Type B pancreatic cell (in vitro differentiated cells): Measurements from ENCODE around the gene POLH. TPM values are rescaled to one million over a fixed set of nuclear protein-coding genes. Genes with fewer than 3 reads are reported as not detected.

ENCODE experiments used
- DNase-seq: peaks from one replicate; pipeline ENCODE4 v3.0.0; 2021; ENCODE audit warnings: mixed read lengths; ENCODE audit not compliant: unreplicated experiment; ENCODE audit errors: extremely low spot score
- H3K27ac Mint-ChIP-seq: 2 replicates; pipeline ENCODE4 v1.8.0; 2021; ENCODE audit warnings: mild to moderate bottlenecking, mixed read lengths
- H3K27me3 Mint-ChIP-seq: 2 replicates; pipeline ENCODE4 v1.8.0; 2021; ENCODE audit warnings: mixed read lengths
- H3K36me3 Mint-ChIP-seq: 2 replicates; pipeline ENCODE4 v1.8.0; 2021; ENCODE audit warnings: mixed read lengths
- H3K4me1 Mint-ChIP-seq: one replicate; pipeline ENCODE4 v1.8.0; 2021; ENCODE audit warnings: mixed read lengths; ENCODE audit not compliant: unreplicated experiment
- H3K4me3 Mint-ChIP-seq: 2 replicates; pipeline ENCODE4 v1.8.0; 2021; ENCODE audit warnings: mild to moderate bottlenecking, mixed read lengths
- H3K9me3 Mint-ChIP-seq: 2 replicates; pipeline ENCODE4 v1.8.0; 2021; ENCODE audit warnings: mixed read lengths
- total RNA-seq: library from RNA; stranded (reverse); gene quantifications from 2 replicates; pipeline ENCODE4 v1.2.1, GENCODE V29; 2021; ENCODE audit warnings: low replicate concordance
- TF ChIP-seq, protein P1 (sequence below): fragments of 200-600 bp; sonication (generic); conservative IDR thresholded peaks from 2 replicates; pipeline ENCODE4 v1.5.0; 2021; ENCODE audit warnings: antibody characterized with exemption, mild to moderate bottlenecking

POLH gene
- total RNA-seq, 1 donor from 2014 or later: 33.2 TPM

DNA sequence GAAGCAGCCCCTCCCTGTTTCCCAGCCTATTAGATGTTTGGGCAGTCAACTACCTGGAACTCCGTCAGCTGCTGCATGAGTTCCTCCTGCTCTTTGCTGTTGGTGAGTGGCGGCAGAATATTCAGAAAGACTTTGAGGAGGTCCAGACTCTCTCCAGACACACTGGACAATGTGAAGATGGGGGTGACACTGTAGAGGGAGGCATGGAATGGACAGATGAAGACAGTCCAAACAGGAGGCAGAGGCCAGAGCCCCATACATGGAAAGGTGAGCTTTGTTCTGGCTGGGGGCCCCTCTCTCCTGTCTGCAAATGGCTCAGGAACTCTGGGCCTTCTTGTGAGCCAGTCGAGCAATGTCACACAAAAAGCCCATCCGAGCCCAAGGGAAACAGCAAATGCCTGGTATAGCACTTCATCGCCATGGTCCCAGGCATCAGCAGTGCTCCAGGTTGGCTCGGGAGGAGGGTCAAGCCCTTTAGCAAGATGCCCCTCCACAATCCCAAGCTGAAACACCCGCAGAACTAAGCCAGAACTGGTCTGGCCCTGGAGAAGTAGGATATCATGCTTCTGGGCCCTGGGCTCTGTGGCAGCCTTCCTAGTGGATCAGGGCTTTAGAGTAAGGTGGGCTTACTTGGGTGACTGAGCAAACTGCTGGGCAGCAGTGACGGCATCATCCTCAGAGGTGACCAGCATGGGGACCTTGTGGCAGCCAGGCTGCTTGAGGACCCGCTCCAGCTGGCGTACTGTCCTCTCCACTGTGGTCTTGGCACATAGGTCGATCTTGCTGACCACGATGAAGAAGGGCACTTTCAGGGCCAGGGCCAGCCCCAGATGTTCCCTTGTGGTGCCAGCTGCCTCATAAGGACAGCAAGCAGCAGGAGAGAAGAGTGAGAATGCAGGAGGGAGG, 48.1 kb downstream of the POLH start:
- Mint-ChIP-seq H3K27me3 (no peaks in the 10 kb centered on the region), H3K36me3 (peaks cover 26% of the 10 kb centered on the region), H3K4me3 (no peak overlapping the region), H3K27ac (no peak overlapping the region), H3K9me3 (no peaks in the 10 kb centered on the region), H3K4me1 (peaks cover 17% of the 10 kb centered on the region)
- TF ChIP-seq, protein P1, sequence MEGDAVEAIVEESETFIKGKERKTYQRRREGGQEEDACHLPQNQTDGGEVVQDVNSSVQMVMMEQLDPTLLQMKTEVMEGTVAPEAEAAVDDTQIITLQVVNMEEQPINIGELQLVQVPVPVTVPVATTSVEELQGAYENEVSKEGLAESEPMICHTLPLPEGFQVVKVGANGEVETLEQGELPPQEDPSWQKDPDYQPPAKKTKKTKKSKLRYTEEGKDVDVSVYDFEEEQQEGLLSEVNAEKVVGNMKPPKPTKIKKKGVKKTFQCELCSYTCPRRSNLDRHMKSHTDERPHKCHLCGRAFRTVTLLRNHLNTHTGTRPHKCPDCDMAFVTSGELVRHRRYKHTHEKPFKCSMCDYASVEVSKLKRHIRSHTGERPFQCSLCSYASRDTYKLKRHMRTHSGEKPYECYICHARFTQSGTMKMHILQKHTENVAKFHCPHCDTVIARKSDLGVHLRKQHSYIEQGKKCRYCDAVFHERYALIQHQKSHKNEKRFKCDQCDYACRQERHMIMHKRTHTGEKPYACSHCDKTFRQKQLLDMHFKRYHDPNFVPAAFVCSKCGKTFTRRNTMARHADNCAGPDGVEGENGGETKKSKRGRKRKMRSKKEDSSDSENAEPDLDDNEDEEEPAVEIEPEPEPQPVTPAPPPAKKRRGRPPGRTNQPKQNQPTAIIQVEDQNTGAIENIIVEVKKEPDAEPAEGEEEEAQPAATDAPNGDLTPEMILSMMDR: no peak
- no peak for DNase-seq

DNA sequence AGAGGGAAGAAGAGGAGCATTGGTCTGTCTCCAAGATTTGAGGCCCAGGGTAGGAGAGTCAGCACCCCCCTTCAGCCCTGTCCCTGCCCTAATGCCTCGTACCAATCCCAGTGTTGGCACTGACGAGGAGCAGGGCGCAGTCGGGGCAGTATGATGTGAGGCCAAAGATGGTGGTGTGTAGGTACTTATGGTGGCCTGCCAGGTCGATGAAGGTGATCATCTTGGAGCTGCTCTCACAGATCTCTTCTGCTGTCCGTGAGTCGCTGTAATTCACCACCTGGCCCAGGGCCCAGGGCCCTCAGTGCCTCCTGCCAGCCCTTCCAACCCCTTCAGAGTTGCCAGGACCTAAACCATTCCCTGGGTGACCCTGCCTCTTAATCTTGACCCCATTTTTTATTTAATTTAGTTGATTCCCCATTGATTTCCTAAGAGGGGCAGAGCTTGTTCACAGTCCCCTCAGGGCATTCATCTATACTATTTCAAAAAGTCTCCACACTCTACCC, 48.9 kb downstream of the POLH start:
- peaks cover 17% of the 10 kb centered on the region for H3K4me1 Mint-ChIP-seq
- TF ChIP-seq, protein P1: no peak
- no peaks in the 10 kb centered on the region for H3K9me3 Mint-ChIP-seq
- no peak overlapping the region for H3K4me3 Mint-ChIP-seq
- H3K27me3 Mint-ChIP-seq: no peaks in the 10 kb centered on the region
- no peak for DNase-seq
- no peak overlapping the region for H3K27ac Mint-ChIP-seq
- H3K36me3 Mint-ChIP-seq: peaks cover 26% of the 10 kb centered on the region

DNA sequence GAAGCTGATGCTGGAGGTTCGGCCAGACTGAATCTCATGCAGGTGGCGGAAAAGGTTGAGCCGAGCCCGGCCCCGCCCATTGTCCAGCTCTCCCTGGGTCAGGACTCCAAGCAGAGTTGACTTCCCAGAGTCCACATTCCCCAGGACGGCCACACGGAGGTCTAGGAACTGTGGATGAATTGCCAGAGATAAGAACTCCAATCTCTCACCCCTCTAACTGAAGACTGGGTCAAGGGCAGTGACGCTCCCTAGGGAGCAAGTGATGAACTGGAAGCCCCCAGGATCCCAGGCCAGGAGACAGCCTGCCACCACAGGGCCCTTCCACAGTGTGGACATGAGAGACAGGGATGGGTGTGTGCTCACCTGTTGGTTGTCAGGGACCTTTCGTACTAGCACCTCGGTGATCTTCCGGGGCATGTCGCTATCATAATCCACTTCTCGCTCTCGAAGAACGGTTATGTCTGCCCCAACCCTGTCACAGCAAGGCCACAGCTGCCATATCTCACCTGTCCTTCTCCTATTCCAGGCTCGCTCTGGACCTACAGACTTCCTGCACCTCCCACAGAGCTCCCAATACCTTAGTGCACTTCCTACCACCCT, 49.5 kb downstream of the POLH start:
- no peak overlapping the region for H3K27ac Mint-ChIP-seq
- no peaks in the 10 kb centered on the region for H3K9me3 Mint-ChIP-seq

DNA sequence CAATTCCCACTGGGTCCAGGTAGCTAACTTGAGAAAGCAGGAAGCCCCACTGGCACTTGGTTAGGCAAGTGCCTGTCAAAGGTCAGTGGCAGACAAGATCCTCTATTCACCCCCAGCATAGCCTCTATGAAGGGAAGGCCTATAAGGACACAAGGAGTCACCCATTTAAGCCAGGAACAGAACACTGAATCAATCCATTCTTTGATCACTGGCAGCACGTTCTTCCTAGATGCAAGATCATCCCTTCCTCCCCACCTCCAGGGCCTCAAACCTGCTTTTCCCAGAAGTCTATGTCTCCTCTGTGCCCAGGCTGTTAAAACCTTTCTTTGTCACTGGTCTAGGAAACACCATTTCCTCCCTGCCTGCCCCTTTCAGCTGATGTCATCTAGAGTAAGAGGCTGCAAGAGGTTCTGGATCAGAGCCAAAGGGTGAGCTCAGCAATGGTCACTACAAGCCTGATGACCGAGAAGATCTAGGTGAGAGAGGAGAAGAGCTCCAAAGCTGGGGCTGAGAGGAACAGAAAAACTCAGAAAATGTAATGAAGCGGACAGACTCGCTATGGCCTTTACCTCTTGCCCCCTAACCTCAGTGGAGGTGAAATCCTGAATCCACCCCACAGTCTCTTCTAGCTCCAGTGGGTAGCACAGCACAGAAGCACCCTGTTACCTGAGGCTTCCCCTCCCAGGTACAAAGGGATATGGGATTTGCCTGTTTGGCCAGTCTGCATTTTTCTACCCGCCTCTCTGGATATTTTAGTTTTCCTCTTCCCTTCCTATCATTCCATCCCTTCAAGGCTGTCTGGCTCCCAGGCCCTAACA, 51.2 kb downstream of the POLH start:
- no peak for DNase-seq
- Mint-ChIP-seq H3K27ac (peak overlapping the region; percentile 100), H3K4me1 (peaks cover 22% of the 10 kb centered on the region), H3K9me3 (no peaks in the 10 kb centered on the region), H3K36me3 (peaks cover 19% of the 10 kb centered on the region), H3K4me3 (peak overlapping the region; percentile 82), H3K27me3 (no peaks in the 10 kb centered on the region)
- TF ChIP-seq, protein P1: no peak

More for the DNA sequence above, 49.5 kb downstream of the POLH start:
- Mint-ChIP-seq H3K36me3 (peaks cover 25% of the 10 kb centered on the region), H3K27me3 (no peaks in the 10 kb centered on the region), H3K4me3 (no peak overlapping the region), H3K4me1 (peaks cover 22% of the 10 kb centered on the region)
- TF ChIP-seq, protein P1: no peak
- DNase-seq: no peak

DNA sequence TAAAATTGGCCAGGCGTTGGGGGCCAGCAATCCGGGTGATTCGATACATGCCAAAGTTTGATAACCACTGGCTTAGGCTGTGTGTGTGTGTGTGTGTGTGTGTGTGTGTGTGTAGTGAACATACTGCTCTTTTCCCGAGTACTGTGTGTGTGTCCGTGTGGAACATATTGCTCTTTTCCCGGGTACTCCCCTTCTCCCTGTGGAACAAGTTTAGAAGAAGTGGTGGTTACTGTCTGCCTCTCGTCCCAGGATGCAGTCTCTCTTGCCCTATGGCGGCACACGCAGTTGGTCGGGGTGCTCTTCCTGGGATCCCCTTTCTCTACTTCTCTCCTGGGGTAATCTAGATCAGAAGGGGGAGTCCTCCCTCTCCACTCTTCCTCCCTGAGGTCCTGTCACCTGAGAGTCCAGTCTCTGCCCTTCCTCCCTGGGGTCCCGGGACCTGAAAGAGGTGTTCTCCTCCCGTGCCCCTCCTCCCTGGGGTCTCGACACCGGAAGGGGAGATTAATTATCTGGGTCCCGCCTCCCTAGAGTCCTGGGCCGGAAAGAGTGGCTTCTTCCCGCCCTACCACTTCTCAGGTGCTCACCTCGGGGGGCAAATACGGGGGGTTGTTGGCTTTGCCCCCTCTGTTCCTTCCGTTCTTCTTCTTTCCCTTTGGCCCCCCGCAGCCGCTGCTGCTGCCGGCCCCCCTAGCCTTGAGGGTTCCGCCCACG, 52.6 kb downstream of the POLH start:
- Mint-ChIP-seq H3K27ac (peak overlapping the region; percentile 100), H3K4me1 (peaks cover 22% of the 10 kb centered on the region), H3K27me3 (no peaks in the 10 kb centered on the region), H3K4me3 (peak overlapping the region; percentile 98), H3K36me3 (peaks cover 17% of the 10 kb centered on the region), H3K9me3 (no peaks in the 10 kb centered on the region)
- no peak for DNase-seq
- TF ChIP-seq, protein P1: no peak
